NCI-H69 (cell line): ENCODE results near the gene PLCH1.
A peak's percentile ranks its signal among the peaks of the same experiment; 100 is the strongest.

Source experiments
- DNase-seq: peaks from one replicate; lab custom pipeline; 2025; lab: John Stamatoyannopoulos, UW

PLCH1 gene

GRCh38 chr3:155481591-155481990 lies 263.3 kb downstream of the PLCH1 start:
- no peak for DNase-seq

GRCh38 chr3:155481089-155481488 lies 263.8 kb downstream of the PLCH1 start:
- DNase-seq: no peak

GRCh38 chr3:155465664-155466063 lies 279.2 kb downstream of the PLCH1 start:
- DNase-seq: no peak

- DNase-seq: peak; percentile 63
These were observed 282.2 kb downstream of the PLCH1 start for GRCh38 chr3:155462672-155463071.

DNA sequence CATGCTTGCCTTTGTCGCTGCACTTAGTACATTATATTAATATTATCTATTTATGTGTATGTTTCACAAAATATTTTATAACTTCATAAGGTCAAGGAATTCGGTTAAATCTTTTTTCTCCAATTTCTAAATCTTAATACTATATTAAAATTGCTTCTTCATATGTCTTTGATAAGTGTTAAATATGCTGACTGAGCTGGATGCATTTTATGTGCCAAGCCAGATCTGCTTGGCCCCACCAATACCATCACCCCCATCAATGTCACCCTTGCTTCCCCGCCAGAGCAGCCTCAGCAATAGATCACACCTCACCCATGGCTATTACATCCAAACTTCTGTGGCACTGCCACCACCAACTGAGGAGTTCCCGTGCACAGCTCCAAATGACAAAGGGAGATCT lies 287.3 kb downstream of the PLCH1 start:
- no peak for DNase-seq

- DNase-seq: no peak
These were observed 289.1 kb downstream of the PLCH1 start for GRCh38 chr3:155455765-155456164.

DNA sequence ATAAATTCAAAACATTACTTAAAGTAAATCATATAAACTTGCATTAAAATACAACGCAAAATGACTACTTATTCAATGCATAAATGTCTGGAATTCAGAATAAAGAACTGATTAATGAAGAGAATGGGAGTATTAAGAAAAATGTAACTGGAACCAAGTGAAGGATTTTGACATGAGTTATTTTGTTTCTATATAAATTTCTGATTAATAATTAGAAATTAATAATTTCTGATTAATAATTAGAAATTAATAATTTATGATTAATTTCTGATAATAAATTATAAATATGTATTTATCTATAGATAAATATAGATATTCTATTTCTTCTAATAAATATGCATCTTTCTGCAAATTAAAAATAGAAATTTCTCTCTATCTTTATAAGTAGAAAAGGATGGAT lies 291.4 kb downstream of the PLCH1 start:
- DNase-seq: no peak

DNA sequence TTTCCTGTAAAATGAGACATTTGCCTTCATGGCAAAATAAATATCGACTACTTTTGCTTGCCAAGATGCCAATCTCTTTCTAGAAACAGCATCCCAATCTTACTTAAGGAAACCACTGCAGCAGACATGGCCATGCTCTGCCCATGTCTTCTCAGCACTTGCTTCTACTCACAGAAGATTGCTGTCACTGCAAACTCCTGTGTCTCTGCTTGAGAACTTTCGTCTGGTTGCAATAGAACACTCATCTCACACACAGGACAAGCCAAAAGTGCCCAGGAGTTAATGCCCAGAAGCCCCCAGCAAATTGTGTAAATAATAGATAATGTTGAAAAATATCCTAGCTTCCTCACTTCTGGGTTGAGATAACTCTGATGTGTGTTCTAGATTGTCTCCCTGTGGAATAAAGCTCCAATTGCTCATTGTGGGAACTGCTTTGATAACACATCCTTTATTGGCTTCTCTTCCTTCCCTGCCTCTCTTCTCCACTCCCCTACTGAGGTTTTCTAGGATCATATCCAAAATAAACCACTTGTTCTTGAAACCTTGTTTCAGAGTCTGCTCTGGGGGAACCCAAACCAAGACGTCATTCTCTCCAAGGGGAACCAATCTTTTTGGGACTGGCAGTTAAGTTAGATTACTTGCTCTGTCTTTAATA lies 295.1 kb downstream of the PLCH1 start:
- no peak for DNase-seq

DNA sequence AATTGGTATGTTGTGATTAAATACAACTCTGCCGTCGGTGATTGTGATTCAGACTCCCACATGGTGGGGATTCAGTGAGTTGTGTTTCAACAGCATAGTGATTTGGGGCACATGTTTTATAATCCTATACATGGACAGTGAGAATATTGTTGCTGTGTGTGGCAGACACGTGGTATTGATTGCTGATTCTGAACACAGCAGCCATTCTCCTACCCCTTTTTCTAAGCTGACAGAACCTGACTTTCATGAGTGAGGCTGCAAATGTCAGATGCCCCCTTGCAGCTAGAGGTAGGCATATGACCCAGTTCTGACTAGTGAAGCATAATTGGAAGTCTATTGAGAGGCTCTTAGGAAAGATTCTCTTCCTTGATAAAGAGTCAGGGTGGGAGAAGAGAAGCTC lies 296.3 kb downstream of the PLCH1 start:
- DNase-seq: no peak

DNA sequence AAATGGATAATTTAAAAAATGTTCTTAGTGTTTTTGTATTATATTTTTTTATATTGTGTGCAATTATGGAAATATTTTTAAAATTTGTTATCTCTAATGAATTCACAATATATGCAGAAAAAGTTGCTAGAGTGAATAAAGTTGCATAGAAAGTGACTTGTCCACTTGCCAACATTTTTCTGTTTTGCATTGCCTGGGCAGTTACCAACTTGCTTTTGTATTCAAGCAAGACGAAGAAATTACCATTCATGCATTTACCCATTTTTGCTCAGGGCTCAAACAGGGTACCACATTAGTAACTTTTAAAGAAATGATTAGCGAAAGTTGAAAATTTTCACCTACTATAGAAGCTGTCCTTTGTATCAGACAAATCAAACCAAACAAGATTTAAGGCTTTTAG lies 298.5 kb downstream of the PLCH1 start:
- no peak for DNase-seq

GRCh38 chr3:155444771-155445170 lies 300.1 kb downstream of the PLCH1 start:
- no peak for DNase-seq

- DNase-seq: no peak
These were observed 301.1 kb downstream of the PLCH1 start for GRCh38 chr3:155443815-155444214.

DNA sequence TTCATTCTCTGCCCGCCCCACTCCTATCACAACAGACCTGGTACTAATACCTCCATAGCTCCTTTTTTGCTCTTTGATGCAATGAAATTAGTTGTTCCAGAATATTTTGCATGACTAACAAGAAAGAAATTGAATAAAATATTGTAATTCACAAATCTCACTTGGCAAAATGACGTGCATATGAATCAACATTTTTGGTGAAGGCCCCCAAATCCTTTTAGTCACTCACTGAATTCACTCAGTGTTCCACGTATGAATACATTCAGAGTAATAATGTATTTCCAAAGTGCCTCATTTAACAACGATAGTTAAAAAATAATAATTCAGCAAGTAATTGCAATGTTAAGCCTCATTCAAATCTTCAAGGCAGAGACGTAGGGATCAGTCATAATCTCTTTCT lies 302.8 kb downstream of the PLCH1 start:
- no peak for DNase-seq

GRCh38 chr3:155441506-155441905 lies 303.4 kb downstream of the PLCH1 start:
- no peak for DNase-seq

DNA sequence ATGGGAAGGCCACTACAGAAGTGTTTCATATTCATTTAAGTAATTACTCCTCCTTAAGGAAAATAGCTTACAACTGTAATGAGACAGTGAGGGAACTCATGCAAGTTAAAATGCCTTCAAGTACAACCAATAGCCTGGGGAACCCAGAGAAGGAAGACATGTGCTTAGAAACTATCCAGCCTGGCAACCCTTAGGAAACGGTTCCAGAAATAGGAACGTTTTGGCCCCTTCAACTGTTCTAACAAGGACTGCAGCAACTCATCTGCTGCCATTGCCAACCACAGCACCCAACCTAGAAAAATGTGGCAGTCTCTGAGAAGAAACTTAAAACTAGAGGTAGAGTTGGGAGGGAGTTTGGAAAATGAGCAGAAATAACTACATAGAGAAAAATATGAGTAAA lies 303.8 kb downstream of the PLCH1 start:
- DNase-seq: no peak

GRCh38 chr3:155435821-155436220 lies 309.1 kb downstream of the PLCH1 start:
- DNase-seq: no peak

- DNase-seq: no peak
These were observed 312.9 kb downstream of the PLCH1 start for GRCh38 chr3:155431856-155432570.

GRCh38 chr3:155428563-155428962 lies 316.3 kb downstream of the PLCH1 start:
- DNase-seq: no peak

DNA sequence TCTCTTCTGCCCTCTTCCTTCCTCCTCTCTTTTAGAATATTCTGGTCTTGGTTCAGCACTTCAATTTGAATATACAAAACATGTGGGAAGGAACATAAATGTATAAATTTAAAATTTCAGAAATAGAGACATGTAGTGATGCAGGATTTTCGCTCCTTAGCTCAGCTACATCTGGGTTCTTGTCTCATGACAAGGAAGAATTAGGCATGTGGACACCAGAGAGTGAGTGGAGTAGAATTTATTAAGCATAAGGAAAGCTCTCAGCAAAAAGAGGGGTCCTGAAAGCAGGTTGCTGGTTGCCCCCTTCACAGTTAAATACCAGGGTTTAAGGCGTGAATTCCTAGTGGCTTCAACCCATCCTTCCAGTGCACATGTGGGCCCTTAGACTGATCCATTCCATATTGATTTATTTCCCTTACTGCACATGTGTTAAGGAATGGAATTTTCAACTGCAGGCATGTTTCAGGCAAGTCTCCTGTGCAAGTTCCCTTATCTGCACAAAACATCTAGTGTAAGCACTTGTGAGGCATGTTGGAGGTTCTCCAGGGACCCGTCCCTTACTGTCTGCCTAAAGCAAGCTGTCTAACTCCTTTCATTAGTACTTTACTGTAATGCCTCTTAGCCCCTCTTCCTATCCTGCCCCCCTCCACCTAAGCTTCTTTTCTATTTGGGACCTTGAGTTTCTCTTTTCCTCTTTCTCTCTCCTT lies 318.2 kb downstream of the PLCH1 start:
- no peak for DNase-seq

GRCh38 chr3:155425396-155425795 lies 319.5 kb downstream of the PLCH1 start:
- no peak for DNase-seq

DNA sequence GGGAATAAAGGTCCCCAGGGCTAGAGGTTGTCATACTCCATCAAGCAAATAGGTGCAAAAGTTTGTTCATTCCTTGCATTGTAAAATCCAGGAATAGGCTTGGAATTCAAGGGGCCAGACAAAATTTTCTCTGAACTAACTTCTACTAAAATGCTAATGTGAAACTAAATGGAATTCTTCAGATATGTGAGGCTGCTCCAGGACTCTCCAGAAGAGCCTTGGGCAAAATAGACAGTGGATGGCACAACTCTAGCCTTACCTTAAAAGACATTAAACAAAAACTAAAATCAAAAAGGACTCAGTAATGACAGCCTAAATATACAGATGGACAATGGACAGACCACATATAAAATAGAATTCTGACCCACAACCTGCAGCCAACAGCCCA lies 320.6 kb downstream of the PLCH1 start:
- DNase-seq: no peak

GRCh38 chr3:155423526-155424322 lies 321.1 kb downstream of the PLCH1 start:
- no peak for DNase-seq
